GM15510 (cell line): ENCODE measurements around the gene JAML.

Source experiments
- POLR2A ChIP-seq: IDR thresholded peaks from 3 replicates; pipeline ENCODE4 v1.6.1; 2011; ENCODE audit warnings: borderline replicate concordance; ENCODE audit not compliant: insufficient read length; ENCODE audit errors: extremely low read depth

The JAML gene

DNA sequence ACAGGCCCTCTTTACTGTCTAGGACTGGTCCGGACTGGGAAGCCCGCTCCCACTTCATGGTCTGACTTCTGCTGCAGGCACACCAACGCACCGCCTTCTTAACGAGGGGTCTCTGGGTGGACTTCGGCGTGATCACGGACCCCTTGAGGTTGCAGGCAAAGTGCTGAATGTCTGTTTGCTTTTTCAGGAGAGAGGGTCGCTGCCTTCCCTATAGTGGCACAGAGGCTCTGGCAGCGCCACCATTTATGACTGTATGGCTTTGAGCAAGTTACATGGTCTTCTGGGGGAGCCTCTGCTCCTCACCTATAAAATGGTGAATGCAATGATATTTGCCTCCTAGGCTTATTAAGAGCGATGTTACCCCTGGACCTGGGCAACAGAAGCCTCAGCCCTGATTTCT, 70.8 kb downstream of the JAML start:
- TF ChIP-seq POLR2A: no peak

DNA sequence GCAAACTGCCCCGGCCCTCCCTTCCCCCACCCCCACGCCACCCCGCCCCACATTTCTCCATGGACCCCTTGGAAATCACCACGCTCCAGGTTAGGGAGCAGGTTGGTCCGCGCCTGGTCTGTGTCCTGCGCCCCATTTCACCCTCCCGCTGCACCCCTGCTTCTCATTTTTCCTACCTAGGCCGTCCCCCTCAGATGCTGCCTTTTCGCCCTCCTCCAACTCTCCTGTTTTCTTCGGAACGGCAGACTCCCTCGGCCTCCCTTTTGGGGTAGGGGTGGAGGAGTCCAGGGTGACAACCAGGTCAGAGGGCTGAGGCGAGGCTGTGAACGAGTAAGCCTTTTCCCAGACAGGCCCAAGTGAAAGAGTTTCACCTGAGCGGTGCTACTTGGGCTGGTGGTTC, 71.3 kb downstream of the JAML start:
- no peak for TF ChIP-seq POLR2A

DNA sequence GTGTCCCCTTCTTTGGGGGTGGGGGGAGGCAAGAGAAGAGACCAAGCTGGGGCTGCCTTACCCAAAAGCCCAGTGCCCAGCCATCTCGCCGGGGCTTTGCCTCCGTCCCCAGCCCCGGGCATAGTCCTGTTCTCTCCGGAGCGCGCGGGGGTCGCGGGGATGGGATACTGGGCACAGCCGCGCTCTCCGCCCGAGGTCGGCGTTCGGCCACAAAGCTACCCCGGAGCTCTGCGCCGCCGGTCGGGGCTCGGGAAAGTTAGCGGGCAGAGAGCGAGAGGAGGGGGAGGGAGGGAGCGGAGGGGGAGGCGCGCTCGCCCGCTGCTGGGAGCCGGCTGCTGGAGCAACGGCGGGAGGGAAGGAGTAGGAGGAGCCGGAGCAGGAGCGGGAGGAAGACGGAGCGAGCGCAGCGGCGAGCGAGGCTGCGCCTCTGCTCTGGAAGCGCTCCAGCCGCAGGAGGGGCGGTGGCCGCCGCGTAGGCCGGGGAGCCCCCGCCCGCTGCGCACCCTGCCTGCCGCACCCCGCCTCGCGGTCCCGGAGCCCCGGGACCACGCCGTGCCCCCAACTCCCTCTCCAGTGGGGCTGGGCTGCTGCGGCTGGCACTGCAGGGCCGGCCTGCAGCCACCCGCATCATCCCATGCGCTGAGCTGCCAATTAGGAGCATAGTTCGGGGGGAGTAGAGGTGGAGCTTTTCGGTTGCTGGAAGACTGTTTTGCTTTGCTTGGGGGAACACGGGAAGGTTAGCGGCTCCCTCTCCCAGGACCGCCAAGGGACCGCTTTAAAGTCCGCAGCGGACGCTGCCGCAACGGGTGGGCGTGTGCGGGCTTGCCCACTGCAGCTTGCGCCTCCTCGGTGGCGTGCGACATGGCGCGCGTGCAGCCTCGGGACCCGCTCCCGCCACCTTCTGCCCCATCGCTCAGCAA, 72.0 kb downstream of the JAML start, which contains the start of gene SCN4B:
Gene SCN4B (minus strand): TSS at position 272 of the 920 bp plus-strand sequence. CDS start 150 bp downstream, at position 122.
- TF ChIP-seq POLR2A: no peak

DNA sequence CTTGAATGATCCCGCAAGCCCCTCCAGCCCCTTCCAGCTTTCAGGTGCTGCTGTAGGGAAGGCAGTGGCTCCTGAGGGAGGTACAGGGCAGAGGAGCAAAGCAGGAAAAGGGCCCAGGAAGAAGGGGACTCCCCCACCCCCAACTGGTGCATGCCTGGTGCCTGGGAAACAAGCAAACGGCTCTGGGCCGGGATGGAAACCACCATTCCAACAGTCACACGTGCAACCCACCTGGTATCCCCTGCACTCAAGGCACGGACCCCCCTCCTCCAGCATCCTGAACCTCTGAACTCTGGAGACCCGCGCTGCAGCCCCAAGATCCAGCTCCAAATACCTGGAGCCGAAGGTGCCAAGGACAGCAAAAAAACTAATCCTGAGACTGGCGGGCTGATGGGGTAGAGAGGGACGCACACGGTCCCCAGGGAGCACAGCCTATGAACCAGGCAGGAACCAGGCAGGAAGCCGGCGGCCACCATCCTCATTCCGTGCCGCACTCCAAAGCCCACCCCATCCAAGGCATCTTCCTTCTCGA, 72.7 kb downstream of the JAML start:
- no peak for TF ChIP-seq POLR2A

DNA sequence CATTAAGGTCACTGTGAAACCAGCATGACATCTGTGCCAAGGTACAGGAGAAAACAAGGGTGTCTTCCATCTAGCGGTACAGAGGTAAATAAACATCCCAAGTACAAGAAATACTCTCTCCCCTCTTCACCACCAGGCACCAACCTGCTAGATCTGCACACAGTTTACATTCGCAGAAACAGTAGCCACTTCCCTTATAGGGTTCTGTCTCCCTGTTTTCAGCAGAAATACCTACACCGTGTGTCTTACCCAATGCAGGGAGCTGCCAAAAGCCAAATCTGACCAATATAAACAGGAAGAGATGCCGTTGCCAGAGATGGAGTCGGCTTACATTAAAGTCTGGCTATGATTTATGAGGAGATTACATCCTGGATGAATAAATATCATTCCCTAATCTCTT, 73.4 kb downstream of the JAML start:
- TF ChIP-seq POLR2A: no peak

DNA sequence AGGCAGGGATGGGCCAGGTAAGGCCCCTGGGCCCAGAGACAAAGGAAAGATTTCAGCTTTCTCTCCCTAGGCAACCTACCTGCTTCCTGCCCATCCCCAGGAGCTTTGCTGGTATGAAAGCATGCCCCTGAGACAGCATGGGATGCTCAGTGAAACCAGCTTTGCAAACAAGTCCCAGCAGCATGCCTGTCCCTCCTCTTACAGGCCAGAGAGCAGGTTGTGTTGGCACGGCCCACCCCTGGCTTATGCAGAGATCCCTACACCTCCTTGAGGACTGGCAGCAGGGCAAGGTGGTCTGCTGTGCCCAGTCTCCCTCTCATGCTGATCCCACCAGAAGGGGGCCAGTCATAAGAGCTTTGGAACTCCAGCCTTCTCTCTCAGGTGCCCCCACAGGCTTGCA, 75.3 kb downstream of the JAML start:
- no peak for TF ChIP-seq POLR2A

DNA sequence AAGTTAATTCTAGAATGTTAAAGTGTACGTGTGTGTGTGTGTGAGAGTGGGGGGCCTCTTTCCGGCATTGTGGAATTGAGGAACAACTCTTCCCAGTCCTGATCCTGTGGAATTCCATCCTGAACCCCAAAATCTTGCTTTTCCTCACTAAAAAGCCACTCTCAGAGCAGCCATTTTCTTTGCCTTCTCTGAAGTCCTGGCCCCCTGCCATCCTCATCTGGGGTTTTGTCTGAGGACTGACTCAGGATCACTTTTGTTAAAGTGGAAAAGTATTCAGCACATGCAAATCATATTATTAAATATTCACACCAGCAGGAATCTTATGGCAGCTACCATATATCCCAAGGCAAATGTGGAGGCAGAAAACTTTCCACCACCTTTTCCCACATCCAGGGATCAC, 76.0 kb downstream of the JAML start:
- no peak for TF ChIP-seq POLR2A

DNA sequence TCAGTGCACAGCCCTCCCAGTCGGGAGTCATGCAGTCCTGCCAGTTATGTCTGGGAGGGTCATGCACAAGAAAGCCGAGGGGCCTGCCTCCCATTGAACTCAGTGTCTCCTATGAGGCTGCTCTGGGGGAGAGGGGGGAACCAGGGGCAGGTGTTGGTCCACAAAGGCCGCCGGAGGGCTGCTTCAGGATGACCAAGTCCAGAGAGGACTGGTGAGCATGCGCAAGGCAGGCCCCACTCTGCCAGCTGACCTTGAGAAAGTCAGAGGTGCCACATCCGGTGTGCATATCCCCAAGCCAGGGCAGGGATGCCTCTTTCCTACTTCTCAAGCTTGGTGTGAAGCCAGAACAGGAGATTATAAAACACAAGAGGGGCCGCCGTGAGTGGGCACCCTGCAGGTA, 76.6 kb downstream of the JAML start:
- TF ChIP-seq POLR2A: no peak

DNA sequence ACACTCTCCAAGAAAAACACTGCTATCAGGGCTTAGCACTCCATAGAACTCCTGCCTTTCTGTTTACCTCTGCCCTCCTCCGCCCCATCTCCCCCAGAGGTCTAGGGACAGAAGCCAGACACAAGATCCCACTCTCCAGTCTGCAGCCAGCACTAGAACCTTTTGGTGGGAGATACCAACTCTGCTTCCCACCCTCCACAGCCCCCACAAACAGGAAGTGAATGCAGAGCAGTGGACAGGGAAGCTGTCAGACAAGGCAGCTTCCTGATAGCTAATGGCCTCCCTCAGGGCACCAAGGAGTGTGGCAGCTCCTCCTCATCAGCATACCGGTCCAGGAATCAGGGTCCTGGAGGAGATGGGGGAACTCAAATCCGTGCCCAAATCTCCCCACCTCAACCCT, 77.3 kb downstream of the JAML start:
- TF ChIP-seq POLR2A: no peak

DNA sequence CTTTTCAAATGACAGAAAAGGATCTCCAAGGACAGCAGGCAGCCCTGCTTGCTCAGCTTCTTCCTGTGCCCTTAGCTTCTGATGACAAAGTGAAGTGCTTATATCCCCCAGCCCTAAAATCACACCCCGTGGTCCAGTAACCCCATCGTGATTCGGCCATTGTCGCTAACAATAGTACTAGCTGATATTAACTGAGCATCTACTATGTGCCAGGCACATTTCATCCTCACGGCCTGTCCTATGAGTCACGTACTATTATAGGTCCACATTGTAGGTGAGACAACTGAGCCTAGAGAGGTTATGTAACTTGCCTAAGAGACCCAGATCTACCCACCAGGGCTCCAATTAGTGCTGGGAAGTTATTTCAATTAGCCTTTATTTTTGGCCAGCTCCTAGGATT, 78.3 kb downstream of the JAML start:
- TF ChIP-seq POLR2A: no peak

DNA sequence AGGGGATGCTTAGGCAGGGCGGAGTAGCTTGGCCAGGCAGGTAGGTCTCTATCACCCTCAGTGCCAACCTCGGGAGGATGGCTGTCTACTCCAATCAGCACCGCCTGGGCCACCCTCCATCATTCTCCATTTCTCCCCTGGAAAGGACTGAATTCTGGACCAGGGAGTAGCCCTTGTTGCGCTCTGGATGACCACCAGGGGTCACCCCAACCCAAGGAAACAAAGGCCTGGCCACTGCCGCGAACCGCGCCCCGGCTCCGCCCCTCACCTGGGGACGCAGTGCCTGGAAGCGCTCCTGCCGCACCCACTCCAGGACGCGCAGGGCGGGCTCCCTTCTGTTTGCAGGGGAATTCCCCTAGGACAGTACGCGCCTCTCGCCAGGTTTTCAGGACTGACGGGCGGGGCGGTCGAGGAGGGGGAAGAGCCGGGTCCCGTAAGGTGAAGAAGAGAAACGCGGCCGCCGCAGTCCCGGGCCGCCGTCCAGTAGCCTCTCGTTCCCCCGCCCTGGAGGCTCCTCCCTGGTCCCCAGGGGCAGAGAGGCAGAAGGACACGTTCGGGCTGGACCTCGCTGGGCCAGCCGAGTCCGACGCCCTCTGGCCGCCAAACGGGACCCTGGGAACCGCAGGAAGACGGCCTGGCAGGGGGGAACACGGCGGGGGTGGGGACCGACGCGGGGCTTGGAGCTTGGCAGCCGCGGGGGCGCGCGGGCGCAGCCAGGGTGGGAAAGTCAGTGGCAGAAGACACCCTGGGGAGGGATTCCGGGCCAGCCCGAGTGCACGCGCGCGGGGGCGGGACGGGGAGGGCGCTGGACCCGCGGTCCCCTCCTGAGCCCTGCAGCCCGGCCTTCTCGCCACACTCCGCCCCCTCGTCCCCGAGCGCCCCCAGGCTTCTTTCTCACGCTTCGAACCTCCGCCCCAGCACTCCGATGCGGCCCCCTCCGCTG, 79.3 kb downstream of the JAML start:
- TF ChIP-seq POLR2A: no peak

DNA sequence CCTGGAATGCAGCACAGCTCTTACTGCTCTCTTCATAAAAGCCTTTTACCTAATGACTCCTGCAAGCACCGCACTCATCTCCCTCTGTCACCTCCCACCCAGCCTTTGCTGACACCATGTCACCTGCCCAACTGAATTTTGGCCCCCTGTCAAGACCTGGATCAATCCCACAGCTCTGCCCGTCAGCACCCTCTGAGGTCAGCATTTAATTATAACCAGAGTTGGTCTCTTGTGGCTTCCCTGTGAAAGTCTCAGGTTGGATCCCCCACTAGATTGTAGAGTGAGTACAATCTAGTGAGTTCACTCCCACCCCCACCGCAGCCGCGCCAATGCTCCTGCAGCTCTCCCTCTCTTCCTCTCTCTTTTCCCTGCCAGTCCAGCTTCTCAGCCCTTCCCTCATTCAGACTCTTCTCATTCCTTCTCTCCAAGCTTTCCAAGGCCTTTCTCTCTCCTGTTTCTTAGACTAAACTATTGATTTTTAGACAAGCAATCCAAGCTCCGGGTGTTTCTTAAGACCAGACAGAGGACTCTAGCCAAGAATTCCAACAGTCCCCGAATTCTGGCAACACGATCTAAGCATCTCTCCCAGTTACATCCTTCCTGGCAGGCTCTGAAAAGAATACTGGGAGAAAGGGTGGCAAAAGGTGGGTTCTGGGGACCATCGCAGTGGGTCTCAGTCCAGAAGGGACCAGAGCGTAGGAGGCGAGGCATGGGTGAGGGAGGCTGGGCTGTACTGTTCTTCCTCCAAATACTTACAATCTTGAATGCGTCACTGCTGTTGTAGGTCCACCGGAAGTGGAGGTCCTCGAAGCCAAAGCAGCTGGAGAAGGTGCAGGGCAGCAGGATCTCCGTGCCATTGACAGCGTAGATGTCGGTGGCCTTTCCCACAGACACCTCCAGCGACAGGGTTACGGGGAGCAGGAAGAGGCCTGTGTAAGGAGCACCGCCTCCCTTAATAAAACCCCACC, 80.2 kb downstream of the JAML start:
- no peak for TF ChIP-seq POLR2A
